GM10248 (cell line): ENCODE data around the gene MOB1A.

Experiments used
- CTCF ChIA-PET: fragments of 300-600 bp; sonication (Branson Sonifier 250); formaldehyde crosslinking; extraction: SDS; loops from one replicate; lab custom pipeline; 2021; ENCODE audit warnings: antibody characterized with exemption; lab: Yijun Ruan, JAX
- POLR2A ChIA-PET: fragments of 350-650 bp; sonication (Branson Sonifier 250); formaldehyde crosslinking; extraction: SDS; loops from one replicate; lab custom pipeline; 2020; ENCODE audit warnings: antibody characterized with exemption; lab: Yijun Ruan, JAX
- DNase-seq: peaks from one replicate; pipeline ENCODE4 v3.0.0; 2012; ENCODE audit errors: extremely low spot score
- TF ChIP-seq, protein P1 (sequence below): IDR thresholded peaks from 2 replicates; pipeline ENCODE4 v1.5.1; 2012; ENCODE audit warnings: mild to moderate bottlenecking, low read depth; ENCODE audit errors: extremely low read depth, missing control alignments, control extremely low read depth

The MOB1A gene

DNA sequence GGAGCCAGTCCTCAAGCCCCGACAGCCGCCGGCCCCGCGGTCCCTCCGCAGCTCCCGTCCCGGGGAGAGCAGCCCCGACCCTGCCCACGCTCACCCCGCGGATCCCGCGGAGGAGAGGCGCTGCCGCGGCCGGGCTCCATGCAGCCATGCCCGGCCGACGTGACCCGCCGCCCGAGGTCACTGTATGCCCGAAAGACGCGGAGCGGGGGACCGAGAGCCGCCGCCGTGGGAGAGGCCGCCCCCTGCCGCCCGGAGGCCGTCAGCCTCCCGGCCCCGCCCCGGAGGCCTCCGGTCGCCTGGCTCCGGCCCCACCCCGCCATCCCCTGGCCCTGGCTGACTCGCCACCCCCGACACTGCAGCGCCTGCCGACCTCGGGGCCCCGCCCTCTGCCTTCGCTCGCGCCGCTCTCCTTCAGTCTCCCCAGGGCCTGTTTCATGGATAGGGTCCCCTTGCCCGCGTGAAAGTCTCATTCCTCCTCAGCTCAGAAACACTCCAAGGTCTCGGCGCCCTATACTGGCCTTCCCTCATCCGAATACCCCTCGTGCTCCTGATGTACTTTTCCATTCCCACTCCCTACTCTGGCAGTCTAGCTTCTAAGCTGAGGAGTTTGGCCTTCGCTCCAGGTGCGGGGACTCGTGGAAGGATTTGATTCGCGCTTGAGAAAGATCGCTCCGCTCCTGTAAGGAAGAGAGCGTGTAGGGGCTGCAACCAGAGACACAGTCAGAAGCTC, 30.8 kb downstream of the MOB1A start, which contains the start of gene BOLA3:
Gene BOLA3, minus strand, starts transcription at position 186 of the 730 bp plus-strand sequence. Its CDS starts 38 bp downstream, at position 148.
- ChIA-PET CTCF (interaction anchor here (0.7 to 13.3 kb wide), 35 partner anchors 9 to 323 kb away, joined by 3 to 177 read pairs (median 4); partner anchors contain the start of genes MOB1A and STAMBP), POLR2A (interaction anchor here (0.8 kb wide), 1 partner anchor 51 kb away, joined by 3 read pairs; the partner anchor contains the start of gene MTHFD2)
- TF ChIP-seq, protein P1, sequence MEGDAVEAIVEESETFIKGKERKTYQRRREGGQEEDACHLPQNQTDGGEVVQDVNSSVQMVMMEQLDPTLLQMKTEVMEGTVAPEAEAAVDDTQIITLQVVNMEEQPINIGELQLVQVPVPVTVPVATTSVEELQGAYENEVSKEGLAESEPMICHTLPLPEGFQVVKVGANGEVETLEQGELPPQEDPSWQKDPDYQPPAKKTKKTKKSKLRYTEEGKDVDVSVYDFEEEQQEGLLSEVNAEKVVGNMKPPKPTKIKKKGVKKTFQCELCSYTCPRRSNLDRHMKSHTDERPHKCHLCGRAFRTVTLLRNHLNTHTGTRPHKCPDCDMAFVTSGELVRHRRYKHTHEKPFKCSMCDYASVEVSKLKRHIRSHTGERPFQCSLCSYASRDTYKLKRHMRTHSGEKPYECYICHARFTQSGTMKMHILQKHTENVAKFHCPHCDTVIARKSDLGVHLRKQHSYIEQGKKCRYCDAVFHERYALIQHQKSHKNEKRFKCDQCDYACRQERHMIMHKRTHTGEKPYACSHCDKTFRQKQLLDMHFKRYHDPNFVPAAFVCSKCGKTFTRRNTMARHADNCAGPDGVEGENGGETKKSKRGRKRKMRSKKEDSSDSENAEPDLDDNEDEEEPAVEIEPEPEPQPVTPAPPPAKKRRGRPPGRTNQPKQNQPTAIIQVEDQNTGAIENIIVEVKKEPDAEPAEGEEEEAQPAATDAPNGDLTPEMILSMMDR = peak; percentile 81
- DNase-seq = peak; percentile 97

DNA sequence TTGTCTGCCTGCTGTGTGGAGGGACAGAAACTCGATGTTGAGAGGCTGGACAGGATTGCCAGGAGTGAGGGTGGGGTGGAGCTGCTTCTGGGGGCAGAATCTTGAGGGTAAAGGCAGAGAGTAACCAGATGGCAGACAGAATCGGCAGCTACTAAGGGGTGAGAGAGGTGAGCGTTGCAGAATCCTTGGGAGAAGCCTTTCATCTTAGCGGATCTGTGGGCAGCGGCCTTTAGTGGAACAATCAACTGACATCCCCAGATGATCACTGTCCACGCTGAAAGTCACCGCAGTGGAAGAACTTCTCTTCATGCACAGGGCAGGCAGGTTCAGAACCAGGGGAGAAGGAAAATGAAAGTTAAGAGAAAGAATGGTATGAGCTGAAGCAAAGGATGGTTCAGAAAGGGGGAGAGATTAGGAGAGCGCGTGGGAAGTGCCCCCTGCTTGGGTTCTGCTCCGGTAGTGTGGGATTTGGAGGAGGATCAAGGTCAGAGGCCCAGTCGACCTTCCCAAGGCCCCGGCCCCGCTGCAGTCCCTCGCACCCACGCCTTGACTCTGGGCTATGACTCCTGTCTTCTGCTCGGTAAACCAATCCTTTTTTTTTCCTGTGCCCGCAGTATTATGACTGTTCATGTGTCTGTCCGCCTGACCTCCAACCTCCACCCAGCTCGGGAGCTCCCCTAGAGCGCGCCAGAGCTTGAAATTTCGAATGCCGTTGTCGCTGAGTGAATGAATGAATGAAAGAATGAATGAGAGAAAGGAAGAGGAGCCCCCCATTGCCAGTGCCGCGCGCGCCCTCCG, 31.6 kb downstream of the MOB1A start:
- DNase-seq = no peak
- ChIA-PET POLR2A (interaction anchor here (0.8 kb wide), 1 partner anchor 52 kb away, joined by 3 read pairs; the partner anchor contains the start of gene MTHFD2), CTCF (interaction anchor here (0.7 to 13.3 kb wide), 32 partner anchors 8 to 322 kb away, joined by 3 to 177 read pairs (median 4); partner anchors contain the start of genes MOB1A, MTHFD2 and STAMBP)
- TF ChIP-seq, protein P1 = no peak

DNA sequence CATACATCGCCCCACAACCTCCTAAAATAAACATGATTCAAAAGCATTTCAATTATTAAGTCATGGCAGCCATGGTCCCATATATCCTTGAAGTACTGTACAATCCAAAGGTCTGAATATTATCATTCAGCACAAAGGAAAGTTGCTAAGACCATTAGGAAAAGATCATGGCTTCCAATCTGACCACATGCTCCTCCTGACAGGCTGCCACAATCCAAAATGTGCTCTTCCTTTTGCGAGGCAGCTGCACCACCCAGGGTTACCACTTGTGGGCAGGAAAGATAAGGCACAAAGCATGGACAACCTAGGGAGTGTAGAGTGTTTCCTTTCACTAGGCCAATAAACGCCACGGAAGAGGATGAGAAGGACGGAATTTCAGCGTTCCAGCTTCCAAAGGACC, 36.3 kb downstream of the MOB1A start:
- TF ChIP-seq, protein P1 = no peak
- DNase-seq = no peak
- POLR2A ChIA-PET = interaction anchor here (0.6 kb wide), 1 partner anchor 56 kb away, joined by 4 read pairs; the partner anchor contains the start of gene MTHFD2
- CTCF ChIA-PET = no interaction called here

DNA sequence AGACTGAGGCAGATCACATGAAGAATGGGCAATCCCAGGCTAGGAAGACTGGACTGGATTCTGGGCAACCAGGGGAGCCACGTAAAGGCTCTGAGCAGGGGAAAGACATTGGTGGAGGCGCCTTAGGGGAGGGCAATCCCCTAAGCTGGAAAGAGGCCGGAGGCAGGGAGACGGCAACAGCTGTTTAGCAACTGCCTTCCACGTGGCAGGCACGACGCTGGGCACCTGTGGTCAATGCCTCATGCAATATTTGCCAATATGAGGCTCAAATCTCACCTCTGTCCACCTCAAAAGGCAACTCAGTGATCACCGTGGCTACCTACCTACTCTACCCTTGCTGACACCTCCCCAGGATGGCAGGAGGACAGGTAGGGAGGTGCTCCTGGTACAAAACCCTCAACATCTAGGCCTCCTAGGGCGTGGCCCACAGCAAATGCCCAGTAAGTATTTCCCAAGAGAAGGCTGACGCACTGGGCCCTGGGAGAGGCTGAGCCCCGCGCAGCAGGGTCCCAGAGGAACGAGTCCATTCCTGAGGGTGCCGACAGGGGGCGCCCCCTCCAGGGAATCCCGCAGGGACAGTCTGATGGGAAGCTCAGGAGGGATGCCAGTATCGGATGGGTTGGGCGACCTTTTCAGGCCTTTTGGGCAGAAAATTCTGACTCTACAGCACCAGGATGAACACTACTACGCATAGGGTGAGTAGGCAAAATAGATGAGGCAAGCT, 39.9 kb downstream of the MOB1A start:
- ChIA-PET POLR2A (no interaction called here), CTCF (interaction anchor here (1.5 to 3.0 kb wide), 4 partner anchors 9 to 24 kb away, joined by 3 to 15 read pairs (median 13); partner anchors contain the start of gene BOLA3)
- TF ChIP-seq, protein P1 = no peak
- DNase-seq = no peak

DNA sequence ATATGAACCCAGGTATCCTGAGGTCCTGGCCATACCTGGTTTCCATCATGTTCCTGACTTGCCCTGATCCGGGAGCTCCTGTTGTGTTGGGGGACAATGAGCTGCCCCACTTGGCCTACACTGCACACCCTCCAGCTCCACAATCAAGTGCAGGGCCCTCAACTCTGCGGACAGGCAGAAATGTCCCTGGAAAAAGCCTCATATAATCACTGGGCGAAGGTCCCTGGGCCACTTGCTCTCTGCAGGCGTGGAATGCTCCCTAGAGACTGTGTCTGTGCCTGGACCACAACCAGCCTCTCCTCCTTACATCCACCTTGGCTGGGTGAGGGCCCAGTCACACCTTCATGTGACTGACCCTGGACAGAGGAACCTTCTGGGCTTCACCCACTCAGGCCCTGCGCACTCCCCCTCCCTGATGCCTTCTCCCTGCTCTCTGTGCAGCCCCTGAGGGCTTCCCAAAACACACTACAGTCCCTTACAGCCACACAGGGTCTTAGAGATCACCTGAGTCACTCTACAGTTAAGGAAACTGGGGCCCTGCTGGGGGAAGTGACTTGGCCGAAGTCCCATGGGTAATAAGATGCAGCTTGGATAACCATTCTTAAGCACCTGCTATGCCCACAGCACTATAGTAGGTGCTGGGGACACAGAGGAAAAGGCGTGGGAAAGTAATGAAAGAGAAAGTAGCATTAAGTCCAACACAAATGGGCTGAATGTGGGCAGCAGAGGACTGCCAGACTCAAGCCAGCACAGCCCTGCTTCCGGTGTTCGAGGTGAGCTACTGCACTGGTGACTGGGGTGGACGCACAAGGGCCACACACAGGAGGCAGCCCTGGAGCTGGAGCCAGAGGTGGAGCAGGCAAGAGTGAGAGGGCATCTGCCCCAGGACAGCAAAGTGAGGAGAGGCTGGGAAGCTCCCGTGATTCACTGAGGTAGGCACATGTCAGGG, 40.8 kb downstream of the MOB1A start:
- ChIA-PET POLR2A (no interaction called here), CTCF (interaction anchor here (0.9 to 3.0 kb wide), 5 partner anchors 10 to 27 kb away, joined by 3 to 15 read pairs (median 12); partner anchors contain the start of gene BOLA3)
- no peak for DNase-seq
- TF ChIP-seq, protein P1 = no peak
